Neural cell (in vitro differentiated cells): ENCODE results near the gene MGAT5. TPM values are rescaled to one million over a fixed set of nuclear protein-coding genes. Genes with fewer than 3 reads are reported as not detected.

Experiments used
- H2AFZ ChIP-seq: fragments of 200-600, 300-800 bp; sonication (generic), shearing (Covaris generic); 2 replicates; pipeline ENCODE4 v1.6.0; 2014; ENCODE audit warnings: low read depth, mild to moderate bottlenecking, antibody characterized with exemption, low read length, moderate library complexity
- H3F3A ChIP-seq: fragments of 200-600 bp; shearing (Covaris generic); 2 replicates; pipeline ENCODE4 v1.6.1; 2016; ENCODE audit warnings: mild to moderate bottlenecking, moderate library complexity, mixed read lengths, antibody characterized with exemption, low read length; ENCODE audit not compliant: insufficient read depth, poor library complexity, severe bottlenecking
- H3K27ac ChIP-seq: fragments of 200-600, 300-800 bp; sonication (generic), shearing (Covaris generic); 2 replicates; pipeline ENCODE4 v1.5.1; 2014; ENCODE audit warnings: mild to moderate bottlenecking, low read length, moderate library complexity
- H3K27me3 ChIP-seq: fragments of 300-800, 200-600 bp; sonication (generic), shearing (Covaris generic); 2 replicates; pipeline ENCODE4 v1.6.0; 2014; ENCODE audit warnings: mild to moderate bottlenecking, low read depth, low read length, moderate library complexity; ENCODE audit not compliant: insufficient read depth
- H3K36me3 ChIP-seq: fragments of 300-800, 200-600 bp; sonication (generic), shearing (Covaris generic); 2 replicates; pipeline ENCODE4 v1.5.1; 2014; ENCODE audit warnings: mild to moderate bottlenecking, antibody characterized with exemption, low read length, moderate library complexity; ENCODE audit not compliant: insufficient read depth
- H3K4me2 ChIP-seq: fragments of 300-800, 200-600 bp; sonication (generic), shearing (Covaris generic); 2 replicates; pipeline ENCODE4 v1.6.0; 2014; ENCODE audit warnings: mild to moderate bottlenecking, low read length
- H3K4me3 ChIP-seq: fragments of 300-800, 200-600 bp; sonication (generic), shearing (Covaris generic); 2 replicates; pipeline ENCODE4 v1.5.1; 2014; ENCODE audit warnings: mild to moderate bottlenecking, low read length, moderate library complexity
- H3K79me2 ChIP-seq: fragments of 200-600 bp; shearing (Covaris generic); replicated peaks from 2 replicates; pipeline ENCODE4 v1.6.0; 2014; ENCODE audit warnings: mild to moderate bottlenecking, low read length, moderate library complexity; ENCODE audit not compliant: insufficient read depth
- H3K9ac ChIP-seq: fragments of 300-800, 200-600 bp; sonication (generic), shearing (Covaris generic); 2 replicates; pipeline ENCODE4 v1.6.1; 2016; ENCODE audit warnings: mild to moderate bottlenecking, low read length, mixed read lengths
- H3K9me2 ChIP-seq: fragments of 200-600 bp; shearing (Covaris generic); 2 replicates; pipeline ENCODE4 v1.6.1; 2016; ENCODE audit warnings: mild to moderate bottlenecking, low read length, mixed read lengths; ENCODE audit not compliant: insufficient read depth
- H3K9me3 ChIP-seq: fragments of 200-600, 300-800 bp; sonication (generic), shearing (Covaris generic); 2 replicates; pipeline ENCODE4 v1.6.1; 2016; ENCODE audit warnings: mild to moderate bottlenecking, mixed run types, low read length, moderate library complexity, mixed read lengths
- H4K20me1 ChIP-seq: fragments of 200-600 bp; shearing (Covaris generic); 2 replicates; pipeline ENCODE4 v1.6.1; 2016; ENCODE audit warnings: mild to moderate bottlenecking, mixed run types; ENCODE audit not compliant: insufficient read depth
- EP300 ChIP-seq: fragments of 450-650 bp; conservative IDR thresholded peaks from 2 replicates; pipeline ENCODE4 v1.6.1; 2014; ENCODE audit warnings: antibody characterized with exemption, mild to moderate bottlenecking, moderate library complexity; ENCODE audit not compliant: poor library complexity, severe bottlenecking
- EZH2 ChIP-seq: fragments of 200-600, 300-800 bp; shearing (Covaris generic), sonication (generic); IDR thresholded peaks from 2 replicates; pipeline ENCODE4 v1.6.1; 2014; ENCODE audit warnings: antibody characterized with exemption, low read length, borderline replicate concordance, mild to moderate bottlenecking; ENCODE audit not compliant: insufficient read depth, poor library complexity, severe bottlenecking
- MXI1 ChIP-seq: fragments of 450-650 bp; conservative IDR thresholded peaks from 2 replicates; pipeline ENCODE4 v1.6.1; 2014; ENCODE audit warnings: antibody characterized with exemption, mild to moderate bottlenecking; ENCODE audit not compliant: poor library complexity, severe bottlenecking
- POLR2AphosphoS5 ChIP-seq: IDR thresholded peaks from 2 replicates; pipeline ENCODE4 v1.6.1; 2012
- RAD21 ChIP-seq: fragments of 450-650 bp; conservative IDR thresholded peaks from 2 replicates; pipeline ENCODE4 v1.6.1; 2014; ENCODE audit warnings: antibody characterized with exemption, mild to moderate bottlenecking, moderate library complexity
- SMC3 ChIP-seq: fragments of 450-650 bp; conservative IDR thresholded peaks from 2 replicates; pipeline ENCODE4 v1.6.1; 2014; ENCODE audit warnings: antibody characterized with exemption, mild to moderate bottlenecking, moderate library complexity; ENCODE audit not compliant: poor library complexity
- TAF1 ChIP-seq: IDR thresholded peaks from 2 replicates; pipeline ENCODE4 v1.6.1; 2012; ENCODE audit warnings: low read depth
- polyA plus RNA-seq: library from polyadenylated mRNA; depleted of rRNA; stranded (reverse); fragments of >200 nt; gene quantifications from 2 replicates; pipeline ENCODE4 v1.2.3, GENCODE V29; 2014
- TF ChIP-seq, protein P1 (sequence below): IDR thresholded peaks from 2 replicates; pipeline ENCODE4 v1.6.1; 2012; ENCODE audit warnings: borderline replicate concordance
- TF ChIP-seq, protein P2 (sequence below): fragments of 450-650 bp; IDR thresholded peaks from 2 replicates; pipeline ENCODE4 v1.5.1; 2014; ENCODE audit warnings: antibody characterized with exemption, mild to moderate bottlenecking, moderate library complexity; ENCODE audit not compliant: poor library complexity, severe bottlenecking

The MGAT5 gene
- polyA plus RNA-seq, 1 donor from 2014 or later: 40.9 TPM

DNA sequence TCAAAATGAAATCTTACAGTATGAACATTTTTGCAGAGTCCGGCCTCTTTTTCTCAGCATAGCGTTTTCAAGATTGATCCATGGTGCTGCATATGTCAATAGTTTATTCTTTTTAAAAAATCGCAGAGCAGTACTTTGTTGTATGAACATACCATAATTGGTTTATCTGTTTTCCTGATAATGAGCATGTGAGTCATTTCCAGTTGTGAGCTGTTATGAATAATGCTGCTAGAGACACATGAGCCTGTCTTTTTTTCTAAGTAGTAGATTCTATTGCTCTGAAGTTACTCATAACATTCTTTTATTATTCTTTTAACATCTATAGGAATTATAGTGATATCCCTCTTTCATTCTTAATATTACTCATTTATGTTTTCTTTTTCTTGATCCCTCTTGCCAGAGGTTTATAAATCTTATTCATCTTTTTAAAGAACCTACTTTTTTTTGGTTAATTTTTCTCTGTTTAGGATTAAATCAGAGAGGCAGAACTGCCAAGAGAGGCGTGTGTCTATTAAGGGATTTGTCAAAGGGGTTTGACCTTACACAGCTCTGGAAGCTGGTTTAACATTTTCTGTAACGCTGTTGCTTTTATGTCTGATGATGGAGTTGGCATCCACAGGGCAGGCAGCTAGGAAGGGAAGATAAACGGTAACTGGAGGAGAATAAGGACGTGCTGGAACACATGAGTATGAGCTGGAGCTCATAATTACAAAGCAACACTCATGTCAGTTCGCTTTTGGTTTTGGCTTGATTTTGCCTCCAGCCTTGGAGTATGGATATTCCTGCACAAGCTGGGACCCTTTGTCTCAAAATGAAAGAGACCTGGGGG is 47.4 kb downstream of the MGAT5 start:
- TF ChIP-seq TAF1: no peak
- no peak for TF ChIP-seq POLR2AphosphoS5
- TF ChIP-seq, protein P1, sequence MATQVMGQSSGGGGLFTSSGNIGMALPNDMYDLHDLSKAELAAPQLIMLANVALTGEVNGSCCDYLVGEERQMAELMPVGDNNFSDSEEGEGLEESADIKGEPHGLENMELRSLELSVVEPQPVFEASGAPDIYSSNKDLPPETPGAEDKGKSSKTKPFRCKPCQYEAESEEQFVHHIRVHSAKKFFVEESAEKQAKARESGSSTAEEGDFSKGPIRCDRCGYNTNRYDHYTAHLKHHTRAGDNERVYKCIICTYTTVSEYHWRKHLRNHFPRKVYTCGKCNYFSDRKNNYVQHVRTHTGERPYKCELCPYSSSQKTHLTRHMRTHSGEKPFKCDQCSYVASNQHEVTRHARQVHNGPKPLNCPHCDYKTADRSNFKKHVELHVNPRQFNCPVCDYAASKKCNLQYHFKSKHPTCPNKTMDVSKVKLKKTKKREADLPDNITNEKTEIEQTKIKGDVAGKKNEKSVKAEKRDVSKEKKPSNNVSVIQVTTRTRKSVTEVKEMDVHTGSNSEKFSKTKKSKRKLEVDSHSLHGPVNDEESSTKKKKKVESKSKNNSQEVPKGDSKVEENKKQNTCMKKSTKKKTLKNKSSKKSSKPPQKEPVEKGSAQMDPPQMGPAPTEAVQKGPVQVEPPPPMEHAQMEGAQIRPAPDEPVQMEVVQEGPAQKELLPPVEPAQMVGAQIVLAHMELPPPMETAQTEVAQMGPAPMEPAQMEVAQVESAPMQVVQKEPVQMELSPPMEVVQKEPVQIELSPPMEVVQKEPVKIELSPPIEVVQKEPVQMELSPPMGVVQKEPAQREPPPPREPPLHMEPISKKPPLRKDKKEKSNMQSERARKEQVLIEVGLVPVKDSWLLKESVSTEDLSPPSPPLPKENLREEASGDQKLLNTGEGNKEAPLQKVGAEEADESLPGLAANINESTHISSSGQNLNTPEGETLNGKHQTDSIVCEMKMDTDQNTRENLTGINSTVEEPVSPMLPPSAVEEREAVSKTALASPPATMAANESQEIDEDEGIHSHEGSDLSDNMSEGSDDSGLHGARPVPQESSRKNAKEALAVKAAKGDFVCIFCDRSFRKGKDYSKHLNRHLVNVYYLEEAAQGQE: no peak
- TF ChIP-seq EP300: no peak
- no peak for TF ChIP-seq EZH2
- TF ChIP-seq MXI1: no peak
- TF ChIP-seq, protein P2, sequence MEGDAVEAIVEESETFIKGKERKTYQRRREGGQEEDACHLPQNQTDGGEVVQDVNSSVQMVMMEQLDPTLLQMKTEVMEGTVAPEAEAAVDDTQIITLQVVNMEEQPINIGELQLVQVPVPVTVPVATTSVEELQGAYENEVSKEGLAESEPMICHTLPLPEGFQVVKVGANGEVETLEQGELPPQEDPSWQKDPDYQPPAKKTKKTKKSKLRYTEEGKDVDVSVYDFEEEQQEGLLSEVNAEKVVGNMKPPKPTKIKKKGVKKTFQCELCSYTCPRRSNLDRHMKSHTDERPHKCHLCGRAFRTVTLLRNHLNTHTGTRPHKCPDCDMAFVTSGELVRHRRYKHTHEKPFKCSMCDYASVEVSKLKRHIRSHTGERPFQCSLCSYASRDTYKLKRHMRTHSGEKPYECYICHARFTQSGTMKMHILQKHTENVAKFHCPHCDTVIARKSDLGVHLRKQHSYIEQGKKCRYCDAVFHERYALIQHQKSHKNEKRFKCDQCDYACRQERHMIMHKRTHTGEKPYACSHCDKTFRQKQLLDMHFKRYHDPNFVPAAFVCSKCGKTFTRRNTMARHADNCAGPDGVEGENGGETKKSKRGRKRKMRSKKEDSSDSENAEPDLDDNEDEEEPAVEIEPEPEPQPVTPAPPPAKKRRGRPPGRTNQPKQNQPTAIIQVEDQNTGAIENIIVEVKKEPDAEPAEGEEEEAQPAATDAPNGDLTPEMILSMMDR: no peak
- no peak for TF ChIP-seq RAD21
- TF ChIP-seq SMC3: no peak
- Histone ChIP-seq H3K9me3 (no peaks in the 10 kb centered on the region), H3K27ac (no peak overlapping the region), H2AFZ (no peak overlapping the region), H3K9me2 (no peaks in the 10 kb centered on the region), H3K36me3 (peaks cover 3% of the 10 kb centered on the region), H3K4me2 (no peak overlapping the region), H3K27me3 (no peaks in the 10 kb centered on the region), H3F3A (no peaks in the 10 kb centered on the region), H4K20me1 (no peaks in the 10 kb centered on the region), H3K9ac (no peak overlapping the region), H3K79me2 (no peaks in the 10 kb centered on the region), H3K4me3 (no peak overlapping the region)

DNA sequence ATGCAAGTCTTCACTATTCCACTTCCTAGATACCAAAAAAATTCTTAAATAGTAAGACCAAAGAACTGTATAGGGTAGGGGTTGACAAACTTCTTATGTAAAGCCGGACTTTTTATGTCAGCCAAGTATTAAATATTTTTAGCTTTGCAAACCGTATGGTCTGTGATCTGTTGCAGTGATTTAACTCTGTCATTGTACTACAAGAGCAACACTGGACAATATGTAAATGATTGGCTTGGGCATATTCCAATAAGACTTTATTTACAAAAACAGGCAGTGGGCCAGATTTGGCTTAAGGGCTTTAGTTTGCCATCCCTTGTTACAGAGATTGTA is 48.0 kb downstream of the MGAT5 start:
- Histone ChIP-seq H3K4me3 (no peak overlapping the region), H3K79me2 (no peaks in the 10 kb centered on the region), H2AFZ (no peak overlapping the region), H3K27me3 (no peaks in the 10 kb centered on the region), H3K4me2 (no peak overlapping the region), H3K9me2 (no peaks in the 10 kb centered on the region), H3K9ac (no peak overlapping the region), H3K36me3 (peaks cover 3% of the 10 kb centered on the region), H4K20me1 (no peaks in the 10 kb centered on the region), H3F3A (no peaks in the 10 kb centered on the region), H3K9me3 (no peaks in the 10 kb centered on the region), H3K27ac (no peak overlapping the region)
- TF ChIP-seq SMC3 (no peak), EZH2 (no peak)
